SK-N-SH (cell line): ENCODE results near the gene SLC2A8.

Experiments
- CHD2 ChIP-seq: fragments of 150-350 bp; IDR thresholded peaks from 2 replicates; pipeline ENCODE4 v1.6.1; 2018; ENCODE audit warnings: low read length; ENCODE audit not compliant: partially characterized antibody
- CTCF ChIP-seq: fragments of 200-600 bp; sonication (generic); IDR thresholded peaks from 2 replicates; pipeline ENCODE4 v1.6.1; 2017; ENCODE audit warnings: antibody characterized with exemption, mild to moderate bottlenecking, moderate library complexity
- EP300 ChIP-seq, 2 experiments: IDR thresholded peaks; 2 replicates each; pipeline versions ENCODE4 v1.4.0 to v1.6.1; 2012; ENCODE audit warnings: borderline replicate concordance in 1 of 2, low read depth in 1 of 2, low read length in 1 of 2
- GABPA ChIP-seq: IDR thresholded peaks from 2 replicates; pipeline ENCODE4 v1.4.0; 2012; ENCODE audit warnings: low read depth, mild to moderate bottlenecking
- JUND ChIP-seq: IDR thresholded peaks from 2 replicates; pipeline ENCODE4 v1.4.0; 2012
- MAX ChIP-seq: IDR thresholded peaks from 2 replicates; pipeline ENCODE4 v1.4.0; 2012; ENCODE audit warnings: low read depth
- MEF2A ChIP-seq: IDR thresholded peaks from 2 replicates; pipeline ENCODE4 v1.4.0; 2012; ENCODE audit warnings: low read depth, borderline replicate concordance
- PBX3 ChIP-seq: IDR thresholded peaks from 2 replicates; pipeline ENCODE4; 2012
- RCOR1 ChIP-seq: fragments of 150-350 bp; IDR thresholded peaks from 2 replicates; pipeline ENCODE4 v1.6.1; 2017; ENCODE audit warnings: antibody characterized with exemption, low read length
- REST ChIP-seq: IDR thresholded peaks from 2 replicates; pipeline ENCODE4 v1.6.1; 2012; ENCODE audit warnings: mild to moderate bottlenecking, low read depth, low read length, moderate library complexity
- SIN3A ChIP-seq: IDR thresholded peaks from 2 replicates; pipeline ENCODE4 v1.6.1; 2012; ENCODE audit warnings: low read depth, mild to moderate bottlenecking, low read length, moderate library complexity, borderline replicate concordance
- SMC3 ChIP-seq: IDR thresholded peaks from 2 replicates; pipeline ENCODE4 v1.6.1; 2012; ENCODE audit warnings: low read depth, low read length, improper control_type of control experiment
- USF1 ChIP-seq: IDR thresholded peaks from 2 replicates; pipeline ENCODE4 v1.4.0; 2012; ENCODE audit warnings: low read depth, borderline replicate concordance
- YY1 ChIP-seq: IDR thresholded peaks from 2 replicates; pipeline ENCODE4 v1.4.0; 2012; ENCODE audit warnings: low read depth, mild to moderate bottlenecking

- TF ChIP-seq JUND (no peak), MAX (no peak), REST (no peak), YY1 (no peak), CTCF (no peak), RCOR1 (no peak), MEF2A (no peak), SIN3A (no peak), SMC3 (no peak), USF1 (no peak), EP300 (IDR thresholded peaks at IDR 0.05; ENCODE audit: borderline replicate concordance in 1 of 2, low read depth in 1 of 2, low read length in 1 of 2) (no peak), CHD2 (no peak), GABPA (no peak), PBX3 (no peak)
These were observed 18.2 kb downstream of the SLC2A8 start for GRCh38 chr9:127415141-127415540.
